H9 (cell line): ENCODE results near the gene TPBG. TPM values are rescaled to one million over a fixed set of nuclear protein-coding genes. Genes with fewer than 3 reads are reported as not detected.

Experiments used
- DNase-seq: peaks from one replicate; pipeline ENCODE4 v3.0.0-alpha.2; 2017
- H2AFZ ChIP-seq: one replicate; pipeline ENCODE4 v1.6.1; 2013; ENCODE audit warnings: mild to moderate bottlenecking, low read length, control low read depth, moderate library complexity
- H2AK5ac ChIP-seq: 2 replicates; pipeline ENCODE4 v1.6.1; 2013; ENCODE audit warnings: low read length, control low read depth, mixed read lengths; ENCODE audit not compliant: insufficient read length
- H2BK120ac ChIP-seq: one replicate; pipeline ENCODE4 v1.6.1; 2013; ENCODE audit warnings: low read depth, mild to moderate bottlenecking, low read length, control low read depth, inconsistent platforms; ENCODE audit not compliant: poor library complexity, severe bottlenecking
- H2BK12ac ChIP-seq: 2 replicates; pipeline ENCODE4 v1.6.1; 2013; ENCODE audit warnings: low read length, control low read depth, mixed read lengths, low read depth; ENCODE audit not compliant: insufficient read length
- H2BK15ac ChIP-seq: 2 replicates; pipeline ENCODE4 v1.6.1; 2013; ENCODE audit warnings: low read depth, low read length, control low read depth
- H2BK20ac ChIP-seq: one replicate; pipeline ENCODE4 v1.6.1; 2013; ENCODE audit warnings: low read depth, mild to moderate bottlenecking, low read length, control low read depth, inconsistent platforms; ENCODE audit not compliant: poor library complexity, severe bottlenecking
- H2BK5ac ChIP-seq: 2 replicates; pipeline ENCODE4 v1.6.1; 2013; ENCODE audit warnings: low read length, control low read depth, mixed read lengths; ENCODE audit not compliant: insufficient read length
- H3K14ac ChIP-seq: 2 replicates; pipeline ENCODE4 v1.6.1; 2013; ENCODE audit warnings: low read length, control low read depth; ENCODE audit not compliant: insufficient read depth
- H3K18ac ChIP-seq: 2 replicates; pipeline ENCODE4 v1.6.1; 2013; ENCODE audit warnings: low read depth, mild to moderate bottlenecking, mixed read lengths, low read length, control low read depth; ENCODE audit not compliant: insufficient read length
- H3K23ac ChIP-seq: 2 replicates; pipeline ENCODE4 v1.6.1; 2013; ENCODE audit warnings: low read length, control low read depth, mixed read lengths, low read depth; ENCODE audit not compliant: insufficient read length
- H3K23me2 ChIP-seq: 2 replicates; pipeline ENCODE4 v1.6.1; 2013; ENCODE audit warnings: low read depth, mild to moderate bottlenecking, mixed read lengths, low read length, control low read depth; ENCODE audit not compliant: insufficient read length, poor library complexity, severe bottlenecking
- H3K27ac ChIP-seq: 2 replicates; pipeline ENCODE4 v1.5.1; 2013; ENCODE audit warnings: low read length, control low read depth, mixed read lengths, low read depth; ENCODE audit not compliant: insufficient read length
- H3K27me3 ChIP-seq: 2 replicates; pipeline ENCODE4 v1.6.1; 2013; ENCODE audit warnings: low read length, control low read depth, inconsistent platforms; ENCODE audit not compliant: insufficient read depth
- H3K4ac ChIP-seq: 2 replicates; pipeline ENCODE4 v1.6.1; 2013; ENCODE audit warnings: low read depth, mild to moderate bottlenecking, control low read depth, inconsistent platforms, low read length, moderate library complexity
- H3K4me1 ChIP-seq: 2 replicates; pipeline ENCODE4 v1.6.1; 2013; ENCODE audit warnings: low read length, control low read depth, inconsistent platforms; ENCODE audit not compliant: insufficient read depth
- H3K4me2 ChIP-seq: 2 replicates; pipeline ENCODE4 v1.6.1; 2013; ENCODE audit warnings: low read length, control low read depth, mixed read lengths; ENCODE audit not compliant: insufficient read length, insufficient read depth
- H3K56ac ChIP-seq: 2 replicates; pipeline ENCODE4 v1.6.1; 2013; ENCODE audit warnings: low read depth, mild to moderate bottlenecking, mixed read lengths, low read length, control low read depth; ENCODE audit not compliant: insufficient read length
- H3K79me1 ChIP-seq: 2 replicates; pipeline ENCODE4 v1.6.1; 2013; ENCODE audit warnings: low read depth, mild to moderate bottlenecking, moderate library complexity, low read length, control low read depth, inconsistent platforms; ENCODE audit not compliant: insufficient read depth, poor library complexity, severe bottlenecking
- H3K79me2 ChIP-seq: 2 replicates; pipeline ENCODE4 v1.6.1; 2013; ENCODE audit warnings: low read length, control low read depth, inconsistent platforms; ENCODE audit not compliant: insufficient read depth
- H3K9ac ChIP-seq: 2 replicates; pipeline ENCODE4 v1.6.1; 2013; ENCODE audit warnings: low read length, control low read depth, mixed read lengths; ENCODE audit not compliant: insufficient read length; ENCODE audit errors: extremely low read depth
- H3K9me3 ChIP-seq: one replicate; pipeline ENCODE4 v1.6.1; 2013; ENCODE audit warnings: low read depth, low read length, inconsistent platforms; ENCODE audit not compliant: control insufficient read depth
- H3T11ph ChIP-seq: one replicate; pipeline ENCODE4 v1.6.1; 2013; ENCODE audit warnings: mild to moderate bottlenecking, low read length, control low read depth, inconsistent platforms
- H4K20me1 ChIP-seq: one replicate; pipeline ENCODE4 v1.6.1; 2013; ENCODE audit not compliant: control insufficient read depth, insufficient read length, insufficient read depth
- H4K5ac ChIP-seq: 2 replicates; pipeline ENCODE4 v1.6.1; 2013; ENCODE audit warnings: low read depth, mild to moderate bottlenecking, mixed read lengths, low read length, control low read depth; ENCODE audit not compliant: insufficient read length
- H4K8ac ChIP-seq: replicated peaks from 2 replicates; pipeline ENCODE4 v1.6.1; 2013; ENCODE audit warnings: low read length, control low read depth, mixed read lengths, low read depth; ENCODE audit not compliant: insufficient read length
- H4K91ac ChIP-seq: 2 replicates; pipeline ENCODE4 v1.6.1; 2013; ENCODE audit warnings: low read depth, mild to moderate bottlenecking, moderate library complexity, mixed read lengths, low read length, control low read depth; ENCODE audit not compliant: insufficient read length
- H3K27ac Mint-ChIP-seq, 3 experiments: 2 replicates in 2 of 3; 3 replicates in 1 of 3; pipeline ENCODE4 v1.8.0; 2020 to 2021; ENCODE audit warnings: mixed read lengths in 3 of 3, mild to moderate bottlenecking in 1 of 3, moderate library complexity in 1 of 3
- H3K27me3 Mint-ChIP-seq: 2 replicates; pipeline ENCODE4 v1.8.0; 2021; ENCODE audit warnings: low read depth, mild to moderate bottlenecking, moderate library complexity, mixed read lengths
- H3K36me3 Mint-ChIP-seq, 3 experiments: 2 replicates in 2 of 3; 3 replicates in 1 of 3; pipeline ENCODE4 v1.8.0; 2020 to 2021; ENCODE audit warnings: low read depth in 3 of 3, mixed read lengths in 3 of 3; ENCODE audit not compliant: insufficient read depth in 1 of 3
- H3K4me1 Mint-ChIP-seq, 2 experiments: 2 replicates each; pipeline ENCODE4 v1.8.0; 2020; ENCODE audit warnings: mixed read lengths in 2 of 2
- H3K4me3 Mint-ChIP-seq, 2 experiments: 2 replicates in 1 of 2; 3 replicates in 1 of 2; pipeline ENCODE4 v1.8.0; 2020 to 2021; ENCODE audit warnings: mild to moderate bottlenecking in 2 of 2, mixed read lengths in 2 of 2, moderate library complexity in 1 of 2
- H3K9me3 Mint-ChIP-seq, 2 experiments: 2 replicates in 1 of 2; 3 replicates in 1 of 2; pipeline ENCODE4 v1.8.0; 2020; ENCODE audit warnings: mild to moderate bottlenecking in 2 of 2, mixed read lengths in 2 of 2, moderate library complexity in 1 of 2
- CTCF ChIP-seq: fragments of 200-600 bp; sonication (generic); conservative IDR thresholded peaks from 3 replicates; pipeline ENCODE4 v1.8.0; 2021; ENCODE audit warnings: antibody characterized with exemption, mild to moderate bottlenecking
- WGBS: extraction: QIAGEN DNeasy Blood & Tissue Kit; methylation state at CpG from one replicate; pipeline ENCODE4 v1.1.7; 2013; ENCODE audit warnings: missing lambda C conversion rate, low lambda C conversion rate, mixed read lengths; ENCODE audit not compliant: insufficient read length; ENCODE audit errors: extremely low coverage; 5-methylcytosine and 5-hydroxymethylcytosine counted together
- total RNA-seq: library from RNA; stranded (reverse); gene quantifications from 2 replicates; pipeline ENCODE4 v1.2.1, GENCODE V29; 2021

TPBG gene
- total RNA-seq, 1 experiment from 2014 or later = 19.0 TPM

- 0 out of 3 replicates have a peak, but pooled peaks have one; percentile 15 for TF ChIP-seq CTCF
- Histone ChIP-seq H3K23ac (no peak overlapping the region), H3K27me3 (no peaks in the 10 kb centered on the region), H2BK5ac (no peak overlapping the region), H4K20me1 (no peaks in the 10 kb centered on the region), H3T11ph (no peak overlapping the region), H3K14ac (no peak overlapping the region), H3K4me2 (no peak overlapping the region), H3K18ac (no peak overlapping the region), H3K9ac (no peak overlapping the region), H3K79me2 (no peaks in the 10 kb centered on the region), H3K27ac (no peak overlapping the region), H2AK5ac (no peak overlapping the region), H3K79me1 (no peaks in the 10 kb centered on the region), H4K91ac (no peak overlapping the region), H4K8ac (no peak overlapping the region), H2BK15ac (no peak overlapping the region), H2BK120ac (no peak overlapping the region), H2AFZ (no peak overlapping the region), H3K9me3 (no peaks in the 10 kb centered on the region), H3K23me2 (no peaks in the 10 kb centered on the region), H2BK20ac (no peak overlapping the region), H3K4me1 (no peaks in the 10 kb centered on the region), H2BK12ac (no peak overlapping the region), H3K56ac (no peak overlapping the region), H3K4ac (no peak overlapping the region), H4K5ac (no peak overlapping the region)
- H3K27ac Mint-ChIP-seq = no peak overlapping the region
- no peak for DNase-seq
- no peaks in the 10 kb centered on the region; a peak in 1 of 4 replicates for H3K4me1 Mint-ChIP-seq
- no peaks in the 10 kb centered on the region for H3K27me3 Mint-ChIP-seq
- WGBS = no CpG with 5 or more reads among the region's 4 CpGs
- H3K9me3 Mint-ChIP-seq = peaks cover 15 to 24% of the 10 kb centered on the region in 2 experiments; a peak in 4 of 5 replicates
- H3K4me3 Mint-ChIP-seq = no peak overlapping the region
- H3K36me3 Mint-ChIP-seq = peaks cover 15 to 18% (median 15%) of the 10 kb centered on the region in 3 experiments; a peak in 6 of 7 replicates
Measured at GRCh38 chr6:82337688-82338257, 25.8 kb upstream of the TPBG start.
